ENCODE results near the gene EXO1.
"Not testable (repeated sequence)": the region's sequence is repeated elsewhere in the genome, so short reads cannot be mapped to it uniquely, and the experiment has no call there.

Gene EXO1

GRCh38 chr1:241847796-241848685, at the start of gene EXO1:
EXO1 (plus strand) TSS chr1:241848204; CDS start chr1:241850426, 2,222 bp downstream.
- peak; percentile 3 to 99 (median 94) for DNase-seq

GRCh38 chr1:241799416-241799815, 48.6 kb upstream of the EXO1 start:
- no peak for DNase-seq

- DNase-seq, result no peak
These were observed 47.4 kb upstream of the EXO1 start for GRCh38 chr1:241800640-241801039.

DNA sequence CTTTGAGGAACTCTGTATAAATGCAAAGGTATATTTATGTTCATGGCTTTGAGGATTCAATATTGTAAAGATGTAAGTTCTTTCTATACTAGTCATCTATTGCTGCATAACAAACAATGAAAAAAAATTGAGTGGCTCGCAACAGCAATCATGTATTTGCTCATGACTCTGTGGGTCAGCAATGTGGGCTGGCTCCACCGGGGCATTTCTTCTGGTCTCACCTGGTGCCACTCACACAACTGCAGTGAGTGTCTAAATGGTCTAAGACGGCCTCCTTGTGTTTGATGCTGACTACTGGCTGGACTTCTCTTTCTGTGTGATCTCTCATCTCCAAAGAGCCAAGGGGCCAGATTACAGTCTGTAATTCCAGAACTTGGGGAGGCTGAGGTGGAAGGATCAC, 45.1 kb upstream of the EXO1 start:
- no peak for DNase-seq

DNA sequence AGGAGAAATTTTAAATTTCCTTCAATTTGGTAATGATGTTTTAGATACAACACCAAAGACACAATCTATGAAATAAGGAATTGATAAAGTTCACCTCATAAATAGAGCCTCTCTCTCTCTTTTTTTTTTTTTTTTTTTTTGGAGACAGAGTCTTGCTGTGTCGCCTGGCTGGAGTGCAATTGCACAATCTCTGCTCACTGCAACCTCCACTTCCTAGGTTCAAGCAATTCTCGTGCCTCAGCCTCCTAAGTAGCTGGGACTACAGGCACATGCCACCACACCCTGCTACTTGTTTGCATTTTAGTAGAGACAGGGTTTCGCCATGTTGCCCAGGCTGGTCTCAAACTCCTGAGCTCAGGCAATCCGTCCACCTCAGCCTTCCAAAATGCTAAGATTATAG, 43.3 kb upstream of the EXO1 start:
- not testable (repeated sequence) for DNase-seq

DNA sequence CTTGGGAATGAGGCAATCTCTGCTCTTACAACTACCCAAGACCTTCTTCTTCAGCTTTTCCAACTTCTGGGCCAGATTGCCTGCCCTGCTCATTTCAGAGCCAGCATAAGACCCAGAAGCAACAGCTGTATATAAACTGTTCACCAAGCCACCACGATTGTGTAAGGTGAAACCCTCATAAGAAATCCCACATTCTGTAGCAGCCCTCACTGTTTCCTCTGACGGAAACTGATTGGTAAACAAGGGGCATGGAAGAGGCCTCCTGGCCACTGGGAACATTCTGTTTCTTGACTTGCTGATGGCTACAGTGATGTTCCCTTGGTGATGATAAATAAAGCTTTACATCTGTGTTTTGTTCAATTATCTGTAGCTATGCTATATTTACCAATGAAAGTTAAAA, 39.7 kb upstream of the EXO1 start:
- no peak for DNase-seq

GRCh38 chr1:241810769-241811405, 37.1 kb upstream of the EXO1 start:
- DNase-seq, result no peak

DNA sequence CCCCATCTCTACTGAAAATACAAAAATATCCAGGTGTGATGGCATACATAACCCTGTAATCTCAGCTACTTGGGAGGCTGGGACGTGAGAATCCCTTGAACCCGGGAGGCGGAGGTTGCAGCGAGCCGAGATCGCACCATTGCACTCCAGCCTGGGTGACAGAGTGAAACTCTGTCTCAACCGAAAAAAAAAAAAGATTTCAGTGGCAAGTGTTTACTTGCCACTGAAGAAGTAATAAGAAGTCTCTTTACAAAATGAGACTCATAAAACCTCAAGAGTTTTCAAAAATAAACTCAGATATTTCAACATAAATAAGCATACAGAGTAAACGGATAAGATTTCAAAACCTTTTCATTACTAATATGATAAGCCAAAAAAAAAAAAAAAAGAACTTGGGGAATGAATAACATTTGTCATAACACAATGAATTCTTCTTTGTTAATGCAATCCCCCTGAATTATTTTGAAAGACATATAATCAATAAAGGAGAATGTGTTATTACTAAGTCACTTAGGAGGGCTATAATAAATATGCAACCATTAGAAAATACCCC, 34.2 kb upstream of the EXO1 start:
- DNase-seq, result no peak

GRCh38 chr1:241816008-241816407, 32.0 kb upstream of the EXO1 start:
- no peak for DNase-seq

GRCh38 chr1:241817331-241817792, 30.6 kb upstream of the EXO1 start:
- no peak for DNase-seq

- no peak for DNase-seq
These were observed 29.9 kb upstream of the EXO1 start for GRCh38 chr1:241817956-241818612.

DNA sequence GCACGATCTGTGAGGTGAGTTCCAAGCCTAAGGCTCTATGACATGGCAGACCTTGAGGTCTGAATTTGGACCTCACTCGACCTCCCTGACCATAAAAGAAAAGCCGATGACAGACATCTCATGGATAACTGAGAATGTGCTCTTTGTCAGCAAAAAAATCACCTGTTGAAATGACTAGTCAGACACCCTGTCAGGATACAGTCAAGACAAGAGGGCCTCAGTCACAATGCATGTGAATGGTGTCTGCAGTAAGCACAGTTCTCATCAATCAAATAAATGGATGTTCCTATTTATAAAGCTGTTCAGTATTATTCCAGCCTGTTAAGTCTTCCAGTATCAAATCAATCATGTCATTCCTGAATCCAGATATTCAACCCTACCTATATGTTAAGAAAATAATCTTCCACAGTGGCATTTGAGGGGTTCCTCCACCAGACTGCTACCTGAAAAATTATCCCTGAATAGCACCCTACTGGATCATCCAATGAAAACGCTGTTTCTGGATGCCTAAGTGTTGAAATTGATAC, 28.6 kb upstream of the EXO1 start:
- no peak for DNase-seq

- no peak for DNase-seq
These were observed 26.6 kb upstream of the EXO1 start for GRCh38 chr1:241821363-241821762.

- no peak for DNase-seq
These were observed 25.2 kb upstream of the EXO1 start for GRCh38 chr1:241822846-241823245.

GRCh38 chr1:241823925-241824324, 24.1 kb upstream of the EXO1 start:
- no peak for DNase-seq

GRCh38 chr1:241825581-241825980, 22.4 kb upstream of the EXO1 start:
- DNase-seq, result no peak

- not testable (repeated sequence) for DNase-seq
These were observed 21.4 kb upstream of the EXO1 start for GRCh38 chr1:241826613-241827012.

- DNase-seq, result no peak
These were observed 20.7 kb upstream of the EXO1 start for GRCh38 chr1:241827264-241827663.

DNA sequence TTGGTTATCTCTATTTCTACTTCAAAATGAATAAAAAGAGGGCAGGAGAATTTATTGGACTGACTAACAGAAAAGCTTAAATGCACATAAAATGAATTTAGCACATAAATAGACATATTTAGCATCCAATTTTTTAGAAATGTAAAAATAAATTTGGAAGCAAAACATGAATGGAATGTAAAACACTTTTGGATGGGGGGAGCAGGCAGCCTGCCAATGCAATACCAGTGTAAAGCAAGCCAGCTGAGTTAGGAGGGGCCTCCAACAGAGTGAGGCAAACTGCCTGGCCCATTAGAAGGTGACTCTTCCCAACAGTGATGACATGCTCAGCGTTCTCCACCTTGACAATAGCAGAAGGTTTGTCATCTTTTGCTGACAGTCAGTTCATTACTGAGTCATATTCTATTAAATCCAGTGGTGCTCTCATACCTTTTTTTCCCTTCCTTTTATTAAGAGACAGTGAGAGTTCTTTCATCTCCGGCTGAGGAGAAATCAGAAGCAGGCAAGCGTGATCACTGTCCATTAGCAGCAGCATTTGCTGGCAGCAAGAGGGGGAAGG, 19.5 kb upstream of the EXO1 start:
- no peak for DNase-seq

GRCh38 chr1:241829468-241829867, 18.5 kb upstream of the EXO1 start:
- no peak for DNase-seq

DNA sequence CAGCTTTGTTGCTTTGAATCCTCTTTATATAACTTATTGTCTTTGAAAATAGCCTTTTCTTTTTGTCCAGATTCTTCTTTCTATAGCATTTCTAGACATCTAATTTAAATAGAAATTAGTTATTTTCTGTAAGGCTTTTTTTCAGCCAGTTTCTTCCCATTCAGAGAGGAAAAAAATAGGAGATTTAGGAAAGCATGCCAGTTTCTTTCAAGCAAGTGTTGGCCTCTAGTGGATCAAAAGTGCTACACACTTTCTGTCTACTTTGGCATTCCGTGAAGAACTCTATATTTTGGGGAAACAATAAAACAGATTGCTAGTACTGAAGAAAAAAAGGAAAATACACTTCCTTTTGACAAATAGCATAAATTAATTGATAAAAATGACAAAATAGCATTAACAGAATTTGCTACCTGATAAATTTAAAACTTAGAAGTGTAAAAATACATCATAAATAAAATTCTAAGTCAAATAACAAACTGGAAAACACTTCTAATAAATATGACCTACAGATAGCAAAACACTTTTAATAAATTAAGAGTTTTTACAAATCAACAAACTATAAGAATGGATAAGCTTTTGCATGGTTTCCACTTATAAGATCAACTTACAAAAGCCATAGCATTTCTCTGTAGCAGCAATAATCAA, 13.1 kb upstream of the EXO1 start:
- no peak for DNase-seq

GRCh38 chr1:241836941-241837340, 11.1 kb upstream of the EXO1 start:
- DNase-seq, result no peak
